Smooth muscle cell (in vitro differentiated cells): Measurements from ENCODE around the gene ICA1L. TPM values are rescaled to one million over a fixed set of nuclear protein-coding genes. Genes with fewer than 3 reads are reported as not detected.
A peak's percentile ranks its signal among the peaks of the same experiment; 100 is the strongest.
"Not testable (repeated sequence)": the region's sequence is repeated elsewhere in the genome, so short reads cannot be mapped to it uniquely, and the experiment has no call there.

Experiments used
- DNase-seq: peaks from one replicate; lab custom pipeline; 2025; ENCODE audit not compliant: unreplicated experiment; lab: John Stamatoyannopoulos, UW
- H2AFZ ChIP-seq: fragments of 200-600 bp; sonication (generic); 2 replicates; pipeline ENCODE4 v1.6.0; 2016; ENCODE audit warnings: antibody characterized with exemption, low read depth, mild to moderate bottlenecking
- H3F3A ChIP-seq: fragments of 200-600 bp; sonication (generic); 2 replicates; pipeline ENCODE4 v1.6.0; 2017; ENCODE audit warnings: antibody characterized with exemption, low read depth
- H3K27ac ChIP-seq: fragments of 200-600 bp; sonication (generic); 2 replicates; pipeline ENCODE4 v1.5.1; 2016; ENCODE audit warnings: low read depth, mild to moderate bottlenecking
- H3K27me3 ChIP-seq: fragments of 200-600 bp; sonication (generic); 2 replicates; pipeline ENCODE4 v1.6.1; 2016; ENCODE audit warnings: low read depth, mild to moderate bottlenecking
- H3K36me3 ChIP-seq: fragments of 200-600 bp; sonication (generic); 2 replicates; pipeline ENCODE4 v1.5.1; 2016; ENCODE audit warnings: low read depth
- H3K4me1 ChIP-seq: fragments of 200-600 bp; sonication (generic); 2 replicates; pipeline ENCODE4 v1.5.1; 2016; ENCODE audit warnings: low read depth
- H3K4me2 ChIP-seq: fragments of 200-600 bp; sonication (generic); 2 replicates; pipeline ENCODE4 v1.6.0; 2016; ENCODE audit warnings: mild to moderate bottlenecking
- H3K4me3 ChIP-seq: fragments of 200-600 bp; sonication (generic); 2 replicates; pipeline ENCODE4 v1.5.1; 2016; ENCODE audit warnings: mild to moderate bottlenecking
- H3K79me2 ChIP-seq: fragments of 200-600 bp; sonication (generic); 2 replicates; pipeline ENCODE4 v1.6.0; 2016; ENCODE audit warnings: low read depth, mild to moderate bottlenecking
- H3K9ac ChIP-seq: fragments of 200-600 bp; sonication (generic); 2 replicates; pipeline ENCODE4 v1.6.0; 2016; ENCODE audit warnings: low read depth
- H3K9me3 ChIP-seq: fragments of 200-600 bp; sonication (generic); replicated peaks from 2 replicates; pipeline ENCODE4 v1.5.1; 2016; ENCODE audit warnings: low read depth
- H4K20me1 ChIP-seq: fragments of 200-600 bp; sonication (generic); 2 replicates; pipeline ENCODE4 v1.6.0; 2016; ENCODE audit warnings: low read depth
- CTCF ChIP-seq: fragments of 200-600 bp; sonication (generic); IDR thresholded peaks from 2 replicates; pipeline ENCODE4 v1.5.1; 2017; ENCODE audit warnings: borderline replicate concordance, mild to moderate bottlenecking, antibody characterized with exemption; ENCODE audit not compliant: insufficient read depth, poor library complexity, severe bottlenecking
- WGBS: methylation state at CpG from one replicate; pipeline ENCODE4 v1.1.7; 2016; ENCODE audit warnings: low lambda C conversion rate; 5-methylcytosine and 5-hydroxymethylcytosine counted together
- polyA plus RNA-seq: library from polyadenylated mRNA; unstranded; fragments of >200 nt; fragmentation: Nextera tagmentation; extraction: Ambion mirVana; gene quantifications from 2 replicates; pipeline ENCODE4 v1.2.1, GENCODE V29; 2016
- total RNA-seq: library from RNA; depleted of rRNA; stranded (reverse); fragments of >200 nt; gene quantifications from 2 replicates; pipeline ENCODE4 v1.2.3, GENCODE V29; 2014

Gene ICA1L
- total and polyA plus RNA-seq, 2 experiments from 2014 or later, result 0.66 to 5.8 TPM

GRCh38 chr2:202909394-202910192 is 38.0 kb upstream of the ICA1L start:
- no peak overlapping the region for H2AFZ ChIP-seq
- WGBS, result 97% methylated on average over 6 of the region's 6 CpGs
- H3K79me2 ChIP-seq, result peaks cover 62% of the 10 kb centered on the region
- H3F3A ChIP-seq, result peaks cover 4% of the 10 kb centered on the region
- peaks cover 11% of the 10 kb centered on the region for H3K36me3 ChIP-seq
- H4K20me1 ChIP-seq, result no peaks in the 10 kb centered on the region
- H3K9me3 ChIP-seq, result peaks cover 8% of the 10 kb centered on the region
- peak overlapping the region; percentile 100 for H3K4me2 ChIP-seq
- H3K4me3 ChIP-seq, result peak overlapping the region; percentile 90
- H3K27me3 ChIP-seq, result no peaks in the 10 kb centered on the region
- peaks cover 17% of the 10 kb centered on the region for H3K4me1 ChIP-seq
- no peak overlapping the region for H3K27ac ChIP-seq
- no peak for TF ChIP-seq CTCF
- DNase-seq, result no peak
- no peak overlapping the region for H3K9ac ChIP-seq

- H2AFZ ChIP-seq, result no peak overlapping the region
- no peaks in the 10 kb centered on the region for H3K27me3 ChIP-seq
- H3K79me2 ChIP-seq, result peaks cover 62% of the 10 kb centered on the region
- peaks cover 4% of the 10 kb centered on the region for H3F3A ChIP-seq
- peaks cover 13% of the 10 kb centered on the region for H3K4me1 ChIP-seq
- H3K36me3 ChIP-seq, result peaks cover 15% of the 10 kb centered on the region
- no peak overlapping the region for H3K4me2 ChIP-seq
- H3K9ac ChIP-seq, result no peak overlapping the region
- no peak for DNase-seq
- WGBS, result 91% methylated on average over 5 of the region's 5 CpGs
- H3K4me3 ChIP-seq, result no peak overlapping the region
- H3K27ac ChIP-seq, result no peak overlapping the region
- no peaks in the 10 kb centered on the region for H4K20me1 ChIP-seq
- TF ChIP-seq CTCF, result no peak
- peaks cover 8% of the 10 kb centered on the region for H3K9me3 ChIP-seq
These were observed 36.6 kb upstream of the ICA1L start for GRCh38 chr2:202908186-202908585.

GRCh38 chr2:202905507-202905906 is 33.9 kb upstream of the ICA1L start:
- Histone ChIP-seq H3K36me3 (peaks cover 15% of the 10 kb centered on the region), H3K79me2 (peaks cover 50% of the 10 kb centered on the region)
- H3K4me1 ChIP-seq, H2AFZ ChIP-seq, H3K9me3 ChIP-seq, H3K9ac ChIP-seq, H3F3A ChIP-seq, H3K27ac ChIP-seq, H3K27me3 ChIP-seq, H3K4me2 ChIP-seq, H4K20me1 ChIP-seq, DNase-seq, H3K4me3 ChIP-seq: not testable (repeated sequence)

- 96% methylated on average over 7 of the region's 7 CpGs for WGBS
These were observed 13.6 kb upstream of the ICA1L start for GRCh38 chr2:202885190-202885589.

More at GRCh38 chr2:202885190-202885589, 13.6 kb upstream of the ICA1L start:
- Histone ChIP-seq H2AFZ (no peak overlapping the region), H3K79me2 (no peaks in the 10 kb centered on the region), H3K27me3 (no peaks in the 10 kb centered on the region), H3K36me3 (no peaks in the 10 kb centered on the region), H4K20me1 (no peaks in the 10 kb centered on the region), H3K4me1 (no peaks in the 10 kb centered on the region), H3K9ac (no peak overlapping the region), H3F3A (no peaks in the 10 kb centered on the region), H3K9me3 (no peaks in the 10 kb centered on the region), H3K27ac (no peak overlapping the region), H3K4me3 (no peak overlapping the region), H3K4me2 (no peak overlapping the region)
- no peak for TF ChIP-seq CTCF
- DNase-seq, result no peak
